Activated CD4-positive, alpha-beta T cell treated with anti-CD3 and anti-CD28 coated beads, Interleukin-2, Interleukin-6, amounts not matched to agents 100 ng/mL and 50 ng/mL, durations not matched to agents 16 hours and 8 hours (primary cell): Measurements from ENCODE around the gene ZNF766.
A peak's percentile ranks its signal among the peaks of the same experiment; 100 is the strongest.
"Not testable (repeated sequence)": the region's sequence is repeated elsewhere in the genome, so short reads cannot be mapped to it uniquely, and the experiment has no call there.

Source experiments
- DNase-seq: peaks from one replicate; pipeline ENCODE4 v3.0.0-alpha.2; 2020

Gene ZNF766

DNA sequence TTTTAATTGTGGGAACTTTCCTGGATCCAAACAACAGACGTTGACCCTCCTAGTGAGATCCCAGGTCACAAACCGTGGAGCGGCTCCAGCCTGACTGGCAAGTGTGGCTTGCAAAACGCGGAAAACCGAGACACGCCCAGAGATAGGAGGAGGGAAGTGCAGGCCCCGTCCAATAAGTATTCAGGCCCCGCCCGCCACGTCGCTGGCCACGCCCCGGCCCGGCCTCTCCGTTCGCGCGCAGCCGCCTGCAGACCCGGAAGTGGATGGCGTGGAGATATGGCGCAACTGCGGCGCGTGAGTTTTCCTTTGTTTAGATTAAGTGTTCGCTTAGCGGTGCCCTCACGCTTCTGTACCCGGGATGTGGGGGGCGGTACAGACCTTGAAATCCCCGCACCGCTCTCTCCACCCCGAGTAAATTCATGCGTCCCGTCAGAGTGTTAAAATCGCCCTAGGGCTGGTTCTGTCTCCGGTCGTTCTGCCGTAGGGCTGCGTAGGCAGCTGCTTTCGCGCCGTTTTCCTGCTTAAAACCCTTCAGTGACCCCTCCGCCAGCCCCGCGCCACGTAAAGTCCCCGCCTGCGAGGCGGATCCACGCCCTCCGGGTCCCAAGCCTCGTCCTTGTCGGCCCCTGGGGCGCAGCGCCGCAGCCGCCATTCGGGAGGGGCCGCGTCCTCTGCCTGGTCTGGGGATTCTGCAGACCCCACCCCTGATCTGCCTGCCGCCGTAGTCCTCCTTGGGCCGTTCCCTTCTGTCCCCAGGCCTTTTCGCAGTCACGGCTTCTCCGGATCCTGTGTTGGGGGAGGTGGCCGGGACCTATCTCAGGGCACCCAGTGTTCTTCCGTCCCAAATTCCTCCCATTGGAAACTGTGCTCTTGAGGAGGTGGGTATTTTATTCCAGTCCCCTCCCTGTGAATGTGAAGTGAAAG, at the start of gene ZNF766:
TSS of gene ZNF766 (plus strand) at position 250 of the 924 bp plus-strand sequence. CDS start at position 277, 27 bp downstream.
- DNase-seq = peak; percentile 96

DNA sequence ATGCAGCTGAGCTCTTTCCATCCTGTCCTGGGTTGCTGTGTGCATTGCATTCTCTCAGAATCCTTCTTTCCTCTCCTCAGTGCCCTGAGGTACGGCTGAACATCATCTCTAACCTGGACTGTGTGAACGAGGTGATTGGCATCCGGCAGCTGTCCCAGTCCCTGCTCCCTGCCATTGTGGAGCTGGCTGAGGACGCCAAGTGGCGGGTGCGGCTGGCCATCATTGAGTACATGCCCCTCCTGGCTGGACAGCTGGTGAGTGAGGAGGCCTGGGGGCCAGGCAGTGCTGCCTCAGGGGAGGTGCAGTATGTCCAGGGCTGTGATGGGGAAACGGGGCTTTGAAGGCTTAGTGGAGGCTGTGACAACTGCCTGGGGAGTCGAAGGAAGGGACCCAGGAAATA, 49.8 kb upstream of the ZNF766 start:
- no peak for DNase-seq

DNA sequence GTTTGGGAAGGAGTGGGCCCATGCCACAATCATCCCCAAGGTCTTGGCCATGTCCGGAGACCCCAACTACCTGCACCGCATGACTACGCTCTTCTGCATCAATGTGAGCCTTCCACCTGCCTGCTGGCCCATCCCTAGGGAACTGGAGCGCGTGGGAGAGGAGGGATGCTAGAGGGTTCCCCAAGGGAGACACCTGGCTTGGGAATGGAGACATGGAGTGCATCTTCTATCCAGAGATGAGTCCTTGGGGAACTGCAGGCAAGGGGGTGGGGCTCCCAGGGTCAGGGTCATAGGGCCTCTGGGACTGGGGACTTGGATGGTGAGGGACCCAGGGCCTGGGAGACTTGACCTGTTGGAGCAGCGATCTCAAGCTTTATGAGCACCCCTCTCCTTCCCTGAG, 48.4 kb upstream of the ZNF766 start:
- DNase-seq = no peak

DNA sequence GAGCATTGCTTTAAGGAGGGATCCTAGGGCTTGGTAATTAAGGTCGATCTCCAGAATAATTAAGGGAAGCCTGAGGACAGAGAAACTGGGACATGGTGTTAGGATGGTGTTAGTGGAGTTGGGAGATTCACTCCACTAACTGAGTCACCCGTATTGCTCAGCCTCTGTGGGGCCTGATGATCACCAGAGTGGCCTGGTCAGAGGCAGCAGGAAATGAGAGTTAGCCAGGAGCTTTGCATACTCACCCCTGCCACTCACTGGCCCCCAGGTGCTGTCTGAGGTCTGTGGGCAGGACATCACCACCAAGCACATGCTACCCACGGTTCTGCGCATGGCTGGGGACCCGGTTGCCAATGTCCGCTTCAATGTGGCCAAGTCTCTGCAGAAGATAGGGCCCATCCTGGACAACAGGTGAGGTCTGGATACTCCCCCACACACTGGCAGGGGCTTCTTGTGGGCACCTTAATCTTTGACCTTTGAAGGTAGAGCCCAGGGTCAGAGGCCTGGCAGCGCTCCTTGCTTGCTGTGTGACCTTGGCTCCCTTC, 47.5 kb upstream of the ZNF766 start:
- no peak for DNase-seq

DNA sequence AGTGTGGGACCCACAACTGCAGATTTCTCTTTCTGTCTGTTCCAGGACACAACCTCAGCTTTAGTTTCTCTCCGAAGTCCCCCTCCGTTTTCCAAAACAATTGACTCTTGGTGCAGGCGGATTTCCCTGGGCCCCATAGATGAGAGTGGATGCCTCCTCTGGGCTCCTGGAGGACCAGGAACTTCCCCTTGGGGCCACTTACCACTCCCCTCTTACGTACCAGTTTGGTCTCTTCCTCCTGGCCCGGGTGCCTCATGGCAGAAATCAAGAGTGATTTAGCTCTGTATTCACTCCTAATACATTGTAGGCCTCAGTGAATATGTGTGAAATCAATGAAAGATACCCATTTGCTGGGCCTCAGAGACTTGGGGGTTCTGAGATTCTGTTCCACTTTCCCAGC, 45.2 kb upstream of the ZNF766 start:
- DNase-seq = no peak

DNA sequence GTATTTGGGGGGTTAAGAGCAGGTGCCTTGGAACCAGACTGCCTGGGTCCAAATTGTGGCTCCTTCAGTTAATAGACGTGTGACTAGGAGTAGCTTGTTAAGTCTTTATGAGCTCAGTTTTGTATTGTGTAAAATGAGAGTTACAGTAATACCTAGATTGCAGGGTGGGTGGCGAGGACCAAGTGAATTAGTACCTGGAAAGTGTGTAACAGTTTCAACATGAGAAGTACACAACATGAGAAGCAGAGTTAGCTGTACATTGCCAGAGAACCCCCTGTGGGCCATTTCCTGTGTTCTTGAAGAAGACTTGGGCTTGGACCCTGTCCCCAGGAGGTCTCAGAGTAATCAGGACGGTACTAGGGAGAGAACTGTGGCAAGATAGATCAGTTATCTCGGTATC, 42.7 kb upstream of the ZNF766 start:
- DNase-seq = peak; percentile 30

DNA sequence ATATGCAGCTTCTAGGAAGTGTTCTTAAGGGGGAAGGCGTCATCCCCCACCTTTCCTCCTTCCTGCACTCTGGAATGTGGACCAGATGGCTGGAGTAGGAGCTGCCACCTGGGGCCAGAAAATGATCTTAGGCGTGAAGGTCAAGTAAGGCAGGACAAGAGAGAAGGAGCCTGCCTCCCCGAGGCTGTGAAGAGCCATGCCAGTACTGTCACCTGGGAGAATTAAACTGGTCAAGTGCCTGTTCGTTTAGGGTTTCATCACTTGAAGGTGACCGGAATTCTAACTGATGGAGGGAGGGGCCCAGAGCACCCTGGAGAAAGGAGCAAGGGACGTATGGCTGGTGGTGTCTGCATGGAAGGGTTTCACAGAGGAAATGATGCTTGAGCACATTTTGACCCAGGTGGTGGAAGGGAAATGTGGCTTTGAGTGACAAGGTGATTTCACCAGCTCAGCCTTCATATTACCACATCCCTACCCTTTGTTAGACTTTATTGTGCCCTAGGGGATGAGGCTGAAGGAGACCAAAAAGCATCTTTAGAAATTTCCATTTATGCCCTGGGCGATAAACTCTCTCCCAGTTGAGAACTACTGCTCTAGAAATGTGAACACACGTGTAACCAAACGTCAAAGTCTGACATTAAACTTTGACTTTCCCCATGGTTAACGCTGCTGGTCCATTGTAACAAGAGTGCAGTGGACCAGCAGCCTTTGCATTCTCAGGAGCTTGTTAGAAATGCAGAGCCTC, 42.0 kb upstream of the ZNF766 start:
- DNase-seq = no peak

DNA sequence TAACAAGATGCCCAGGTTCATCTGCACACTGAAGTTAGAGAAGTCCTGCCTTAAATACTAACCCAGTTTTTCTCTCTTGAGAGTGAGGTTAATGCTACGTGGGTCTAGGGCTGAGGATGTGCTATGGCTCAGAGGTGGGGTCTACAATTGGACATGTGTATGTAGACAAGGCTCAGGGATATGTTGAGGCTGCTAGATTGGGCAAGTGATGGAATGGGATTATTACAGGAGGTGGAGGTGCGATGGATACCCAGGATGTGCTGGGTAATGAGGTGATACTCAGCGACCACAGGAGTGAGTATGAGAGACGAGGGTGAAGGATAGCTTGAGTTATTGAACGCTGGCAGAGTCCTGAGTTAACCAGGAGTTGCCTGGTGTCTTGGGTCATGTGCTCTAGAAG, 41.4 kb upstream of the ZNF766 start:
- no peak for DNase-seq

DNA sequence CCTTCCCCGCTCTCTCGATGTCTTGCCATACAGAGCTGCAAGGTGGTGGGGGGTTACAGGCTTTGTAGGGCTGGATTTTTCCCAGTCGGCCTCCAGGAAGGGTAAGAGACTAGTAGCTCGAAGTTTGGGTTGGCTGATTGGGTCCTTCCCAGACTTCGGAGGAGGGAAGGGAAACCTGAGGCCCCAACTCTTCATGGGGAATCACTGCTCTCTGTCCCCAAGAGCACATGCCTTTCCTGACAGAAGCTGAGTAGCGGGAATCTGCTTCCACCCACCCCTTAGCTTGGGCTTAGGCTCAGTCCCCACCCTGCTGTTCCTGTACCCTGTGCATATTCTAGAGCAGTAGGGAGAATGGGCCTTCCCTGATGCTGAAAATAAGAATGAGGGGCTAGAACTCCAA, 39.9 kb upstream of the ZNF766 start:
- DNase-seq = no peak

DNA sequence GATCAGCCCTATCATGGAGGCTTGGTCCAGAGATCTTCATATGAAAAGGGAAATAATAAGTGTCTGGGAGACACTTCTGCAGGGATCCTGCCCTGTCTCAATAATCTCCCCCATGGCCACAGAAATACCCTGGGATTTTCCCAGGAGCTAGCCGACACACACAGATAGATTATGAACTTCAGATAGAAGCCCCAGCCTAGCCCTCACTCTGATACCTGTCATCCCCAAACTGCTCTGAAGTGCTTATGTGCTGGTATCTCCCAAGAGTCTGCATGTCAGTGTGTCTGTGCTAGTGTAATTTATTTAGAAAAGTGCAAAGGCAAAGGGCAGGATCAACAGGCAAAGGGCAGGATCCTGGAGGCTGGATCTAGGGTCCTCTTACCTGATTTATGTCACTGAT, 38.7 kb upstream of the ZNF766 start:
- DNase-seq = no peak

DNA sequence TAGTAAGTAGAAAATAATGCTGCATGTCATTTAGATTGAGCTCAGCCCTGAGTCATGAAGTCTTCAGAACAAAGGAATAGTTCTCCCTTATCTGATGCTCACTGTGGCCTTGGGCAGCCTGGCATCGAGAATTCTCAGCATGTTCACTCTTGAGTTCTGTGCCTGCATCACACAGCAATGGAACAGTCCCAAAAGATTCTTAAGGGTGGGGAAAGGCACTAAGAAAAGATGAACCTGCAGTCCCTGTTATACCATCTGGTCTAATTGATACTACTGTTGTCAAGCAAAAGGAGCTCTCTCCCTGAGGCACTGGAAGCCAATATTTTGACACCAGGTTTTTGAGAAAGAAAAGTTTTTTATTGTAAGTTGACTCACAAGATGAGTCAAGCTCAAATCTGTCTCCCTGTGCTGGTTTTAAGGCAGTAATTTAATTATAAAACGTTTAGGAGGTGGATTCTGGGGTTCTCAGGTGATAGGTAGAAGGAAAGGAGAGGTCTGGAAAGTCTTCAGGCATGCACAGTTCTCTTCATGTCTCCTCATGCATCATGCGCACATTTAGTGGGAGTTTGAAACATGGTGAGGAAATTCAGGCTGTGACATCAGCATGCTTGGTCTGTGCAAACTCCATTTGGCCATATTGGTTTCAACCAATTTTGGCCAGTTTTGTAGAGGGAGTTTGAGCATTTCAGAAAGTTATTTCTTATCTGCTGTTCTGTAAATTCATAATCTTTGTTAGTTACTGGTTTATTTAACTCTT, 38.1 kb upstream of the ZNF766 start:
- DNase-seq = no peak

DNA sequence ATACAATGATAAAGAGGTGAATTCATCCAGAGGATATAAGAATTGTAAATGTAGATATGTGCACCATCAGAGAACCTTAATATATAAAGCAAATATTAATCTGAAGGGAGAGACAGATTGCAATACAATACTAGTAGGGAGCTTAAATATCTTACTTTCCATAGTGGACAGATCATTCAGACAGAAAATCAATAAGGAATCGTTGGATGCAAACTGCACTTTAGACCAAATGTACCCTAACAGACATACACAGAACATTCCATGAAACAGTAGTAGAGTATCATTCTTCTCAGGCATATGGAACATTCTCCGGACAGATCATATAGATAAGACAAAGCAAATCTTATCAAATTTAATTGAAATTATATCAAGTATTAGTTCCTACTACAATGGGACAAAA, 35.0 kb upstream of the ZNF766 start:
- no peak for DNase-seq

DNA sequence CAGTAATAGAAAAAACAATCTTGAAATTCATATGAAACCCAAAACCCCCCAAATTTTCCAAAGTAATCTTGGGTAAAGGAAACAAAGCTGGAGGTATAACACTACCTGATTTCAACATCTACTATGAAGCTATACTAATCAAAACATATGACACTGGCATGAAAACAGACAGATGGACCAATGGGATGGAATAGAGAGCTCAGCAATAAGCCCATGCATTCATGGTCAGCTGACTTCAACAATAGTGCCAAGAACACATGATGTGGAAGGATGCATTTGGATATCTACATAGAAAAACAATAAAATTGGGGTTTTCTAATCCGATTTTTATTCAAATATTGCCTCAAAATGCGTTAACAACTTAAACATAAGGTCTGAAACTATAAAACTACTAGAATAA, 32.2 kb upstream of the ZNF766 start:
- no peak for DNase-seq

DNA sequence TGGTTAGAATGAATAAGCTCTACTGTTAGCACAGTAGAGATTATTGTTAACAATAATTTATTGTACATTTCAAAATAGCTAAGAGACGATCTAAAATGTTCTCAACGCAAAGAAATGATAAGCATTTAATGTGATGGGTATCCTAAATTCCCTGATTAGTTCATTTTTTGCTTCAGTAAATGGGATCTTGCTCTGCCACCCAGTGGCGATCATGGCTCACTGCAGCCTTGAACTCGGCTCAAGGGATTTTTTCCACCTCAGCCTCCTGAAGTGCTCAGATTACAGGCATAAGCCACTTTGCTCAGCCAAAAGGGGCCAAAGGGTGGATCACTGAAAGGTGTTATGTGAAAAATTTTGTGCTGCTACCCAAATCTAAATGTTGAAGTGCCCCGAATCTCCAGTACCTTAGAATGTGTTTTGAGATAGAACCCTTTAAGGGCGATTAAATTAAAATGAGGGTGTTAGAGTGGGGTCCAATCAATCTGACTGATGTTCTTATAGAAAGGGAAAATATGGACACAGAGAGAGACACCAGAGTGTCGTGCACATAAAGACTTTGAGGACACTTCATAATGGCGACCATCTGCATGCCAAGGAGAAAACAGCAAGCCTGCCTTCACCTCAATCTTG, 31.5 kb upstream of the ZNF766 start:
- peak; percentile 61 for DNase-seq

DNA sequence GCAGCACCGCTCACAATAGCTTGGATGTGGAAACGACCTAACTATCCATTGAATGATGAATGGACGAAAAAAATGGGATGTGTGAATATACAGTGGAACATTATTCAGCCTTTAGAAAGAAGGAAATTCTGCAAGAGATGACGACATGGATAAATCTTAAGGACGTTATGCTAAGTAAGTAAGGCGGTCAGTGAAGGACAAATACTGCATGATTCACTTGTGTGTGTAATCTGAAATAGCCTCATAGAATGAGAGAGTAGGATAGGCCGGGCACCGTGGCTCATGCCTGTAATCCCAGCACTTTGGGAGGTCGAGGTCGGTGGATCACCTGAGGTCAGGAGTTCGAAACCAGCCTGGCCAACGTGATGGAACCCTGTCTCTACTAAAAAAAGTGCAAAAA, 25.4 kb upstream of the ZNF766 start:
- DNase-seq = no peak

DNA sequence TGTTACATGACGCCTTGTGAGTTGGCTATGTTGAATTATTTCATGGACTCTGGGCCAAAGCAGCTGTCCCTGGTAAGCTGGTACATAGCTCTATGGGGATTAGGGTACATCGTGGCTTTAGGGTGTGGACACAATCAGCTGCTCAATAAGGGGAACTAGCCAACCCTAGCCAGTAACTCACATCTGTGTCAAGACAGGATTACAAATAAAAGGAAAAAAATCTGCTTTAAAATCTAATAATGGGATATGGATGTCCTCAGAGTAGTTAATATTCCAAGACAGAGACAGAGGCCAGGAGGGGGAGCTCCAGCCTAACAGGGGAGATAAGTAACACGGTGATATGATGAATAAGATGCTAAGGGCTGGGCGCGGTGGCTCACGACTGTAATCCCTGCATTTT, 21.1 kb upstream of the ZNF766 start:
- DNase-seq = peak; percentile 18

DNA sequence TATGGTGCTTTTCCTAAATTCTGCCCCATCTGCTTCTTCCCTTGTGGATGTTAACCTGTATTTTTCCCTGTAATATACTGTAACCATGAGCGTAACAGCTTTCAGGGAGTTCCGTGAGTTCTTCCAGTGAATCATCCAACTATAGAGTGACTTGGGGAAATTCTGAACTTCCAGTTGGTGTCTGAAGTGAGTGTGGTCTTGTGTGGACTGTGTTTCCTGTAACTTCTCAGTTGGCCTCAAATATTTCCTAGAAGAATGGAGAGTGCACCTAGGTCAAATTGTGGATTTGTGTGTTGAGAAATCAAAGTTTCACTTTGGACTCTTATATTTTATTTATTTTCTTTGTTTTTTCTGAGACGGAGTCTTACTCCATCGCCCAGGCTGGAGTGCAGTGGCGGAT, 11.0 kb upstream of the ZNF766 start:
- no peak for DNase-seq

DNA sequence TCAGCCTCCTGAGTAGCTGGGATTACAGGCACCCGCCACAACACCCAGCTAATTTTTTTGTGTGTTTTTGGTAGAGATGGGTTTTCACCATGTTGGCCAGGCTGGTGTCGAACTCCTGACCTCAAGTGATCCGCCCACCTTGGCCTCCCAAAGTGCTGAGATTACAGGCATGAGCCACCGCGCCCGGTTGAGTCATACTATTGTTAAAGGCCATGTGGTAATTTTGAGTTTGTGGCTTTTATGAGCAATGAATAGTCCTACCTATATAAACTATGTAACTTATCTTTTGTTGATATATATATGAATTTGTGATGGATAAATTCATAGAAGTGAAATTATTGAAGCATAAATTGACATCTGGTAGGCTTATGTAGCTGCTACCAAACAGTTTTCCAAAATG, 3.8 kb upstream of the ZNF766 start:
- DNase-seq = not testable (repeated sequence)

DNA sequence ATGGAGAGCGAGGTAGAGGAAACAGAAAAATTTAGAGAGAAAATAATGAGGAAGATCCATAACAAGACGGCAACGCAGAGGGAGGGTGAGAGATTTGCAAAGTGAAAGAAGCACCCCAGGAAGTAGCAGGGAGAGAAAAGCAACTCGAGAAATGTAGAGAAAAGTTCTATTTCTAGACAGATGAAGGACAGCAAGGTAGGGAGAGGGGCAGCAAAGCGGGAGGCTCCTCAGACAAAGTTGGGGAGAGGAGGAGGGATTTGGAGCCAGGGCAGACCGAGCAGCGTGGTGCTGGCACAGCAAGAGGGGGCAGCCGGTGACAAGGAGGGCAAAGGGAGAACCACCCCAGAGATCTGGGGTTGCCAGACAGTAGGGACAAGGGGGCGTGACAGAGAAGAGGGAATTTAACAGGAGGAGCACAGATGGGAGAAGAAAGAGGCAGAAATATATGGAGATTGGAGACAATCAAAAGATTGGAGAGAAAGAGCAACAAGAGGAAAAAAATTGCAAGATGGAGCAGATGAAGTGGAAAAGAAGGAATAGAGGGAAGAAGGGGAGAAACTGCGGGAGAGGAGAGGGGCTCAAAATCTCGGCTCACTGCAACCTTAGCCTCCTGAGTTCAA, 989 bp downstream of the ZNF766 start:
- DNase-seq = peak; percentile 16

DNA sequence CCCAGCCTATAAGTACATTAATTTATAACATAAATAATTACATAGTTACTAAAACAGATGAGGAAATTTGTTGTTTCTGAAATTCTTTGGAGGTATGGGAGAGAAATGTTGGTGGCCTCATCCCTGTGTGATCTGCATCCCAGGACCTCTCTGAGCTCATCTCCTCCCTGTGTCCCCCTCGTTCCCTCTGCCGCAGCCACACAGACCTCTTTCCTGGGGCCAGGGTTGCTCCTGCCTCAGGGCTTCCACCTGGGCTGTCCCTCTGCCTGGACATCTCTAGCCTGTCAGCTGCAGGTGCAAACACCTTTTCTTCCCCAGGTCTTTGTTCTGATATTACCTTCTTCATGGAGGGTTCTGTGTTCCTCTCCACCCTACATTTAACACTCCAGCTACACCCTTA, 3.9 kb downstream of the ZNF766 start:
- no peak for DNase-seq

DNA sequence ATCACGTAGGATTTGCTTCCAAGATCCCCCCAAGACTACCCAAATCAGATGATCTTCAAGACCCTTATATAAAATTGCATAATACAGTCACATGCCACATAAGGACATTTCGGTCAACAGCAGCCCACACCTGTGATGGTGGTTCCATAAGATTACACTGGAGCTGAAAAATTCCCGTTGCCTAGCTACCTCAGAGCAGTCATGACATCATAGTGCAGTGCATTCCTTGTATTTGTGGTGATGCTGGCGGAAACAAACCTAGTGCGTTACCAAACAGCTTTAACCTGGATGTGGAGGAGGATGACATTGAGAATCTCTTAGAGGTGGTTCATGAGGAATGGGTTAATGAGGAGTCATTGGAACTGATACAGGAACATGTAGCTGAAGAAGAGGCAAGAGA, 4.8 kb downstream of the ZNF766 start:
- no peak for DNase-seq

DNA sequence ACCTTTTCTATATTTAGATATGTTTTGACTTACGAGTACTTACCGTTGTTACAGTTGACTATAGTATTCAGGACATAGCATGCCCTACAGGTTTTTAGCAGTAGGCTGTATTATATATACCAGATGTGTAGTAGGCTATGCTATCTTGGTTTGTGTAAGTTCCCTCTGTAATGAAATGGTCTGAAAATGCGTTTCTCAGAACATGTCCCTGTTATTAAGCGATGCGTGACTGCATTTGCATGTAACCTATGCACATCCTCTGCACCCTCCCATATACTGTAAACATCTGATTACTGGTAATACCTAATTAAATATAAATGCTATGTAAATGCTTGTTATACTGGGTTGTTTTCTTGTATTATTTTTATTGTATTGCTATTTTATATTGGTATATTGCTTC, 6.6 kb downstream of the ZNF766 start:
- no peak for DNase-seq
